HCT116 (cell line): ENCODE data around the gene ELANE.

Experiments used
- EZH2 ChIP-seq: fragments of 200-600 bp; sonication (generic); IDR thresholded peaks from 2 replicates; pipeline ENCODE4 v1.6.1; 2017; ENCODE audit warnings: antibody characterized with exemption, mixed run types
- POLR2A ChIP-seq: IDR thresholded peaks from 2 replicates; pipeline ENCODE4 v1.7.0; 2011; ENCODE audit warnings: borderline replicate concordance; ENCODE audit not compliant: insufficient read depth, insufficient read length; ENCODE audit errors: extremely low read depth
- SP1 ChIP-seq: IDR thresholded peaks from 2 replicates; pipeline ENCODE4 v1.6.1; 2012; ENCODE audit warnings: low read depth
- TF ChIP-seq, protein P1 (sequence below), 3 experiments: fragments of 200-600 bp in 1 of 3; sonication (generic) in 1 of 3; IDR thresholded peaks in 2 of 3; conservative IDR thresholded peaks in 1 of 3; 2 replicates each; pipeline ENCODE4 v1.5.1; 2012 to 2017; ENCODE audit warnings: low read depth in 2 of 3, low read length in 2 of 3, antibody characterized with exemption in 1 of 3, borderline replicate concordance in 1 of 3, control low read depth in 1 of 3, mild to moderate bottlenecking in 1 of 3, mixed read lengths in 1 of 3, mixed run types in 1 of 3, moderate library complexity in 1 of 3; ENCODE audit not compliant: insufficient read depth in 1 of 3
- TF ChIP-seq, protein P2 (sequence below): IDR thresholded peaks from 2 replicates; pipeline ENCODE4 v1.6.1; 2012; ENCODE audit warnings: low read depth

DNA sequence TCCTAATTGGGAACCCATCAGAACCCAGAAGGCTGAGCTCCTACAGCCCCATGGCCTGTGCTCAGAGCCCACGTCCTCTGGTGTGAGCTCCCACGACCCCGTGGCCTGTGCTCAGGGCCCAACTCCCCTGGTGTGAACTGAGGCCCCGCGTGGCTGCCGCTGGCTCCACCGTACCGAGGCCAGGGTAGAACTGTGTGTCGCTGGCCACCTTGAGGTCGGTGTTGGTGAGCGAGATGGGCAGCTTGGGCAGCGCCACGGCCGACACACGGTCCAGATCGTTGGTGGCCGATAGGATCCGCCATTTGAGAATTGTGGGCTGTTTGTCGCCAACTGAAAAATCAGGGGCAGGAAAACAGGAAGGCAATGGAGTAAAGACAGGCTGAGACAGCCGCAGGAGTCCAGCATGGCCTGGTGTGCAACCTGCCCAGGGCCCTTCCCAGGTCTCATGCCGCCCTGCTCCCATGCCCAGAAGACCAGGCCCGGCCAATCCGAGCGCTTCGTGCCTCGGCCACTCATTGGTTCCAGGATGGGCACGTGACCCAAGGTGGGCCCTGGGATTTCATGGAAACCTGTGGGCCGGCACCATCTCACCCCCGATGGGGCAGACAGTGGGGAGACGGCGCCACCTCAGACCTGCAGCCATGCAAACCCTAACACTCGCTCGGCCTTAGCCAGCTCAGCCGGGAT lies 29.4 kb downstream of the ELANE start:
- TF ChIP-seq, protein P1, sequence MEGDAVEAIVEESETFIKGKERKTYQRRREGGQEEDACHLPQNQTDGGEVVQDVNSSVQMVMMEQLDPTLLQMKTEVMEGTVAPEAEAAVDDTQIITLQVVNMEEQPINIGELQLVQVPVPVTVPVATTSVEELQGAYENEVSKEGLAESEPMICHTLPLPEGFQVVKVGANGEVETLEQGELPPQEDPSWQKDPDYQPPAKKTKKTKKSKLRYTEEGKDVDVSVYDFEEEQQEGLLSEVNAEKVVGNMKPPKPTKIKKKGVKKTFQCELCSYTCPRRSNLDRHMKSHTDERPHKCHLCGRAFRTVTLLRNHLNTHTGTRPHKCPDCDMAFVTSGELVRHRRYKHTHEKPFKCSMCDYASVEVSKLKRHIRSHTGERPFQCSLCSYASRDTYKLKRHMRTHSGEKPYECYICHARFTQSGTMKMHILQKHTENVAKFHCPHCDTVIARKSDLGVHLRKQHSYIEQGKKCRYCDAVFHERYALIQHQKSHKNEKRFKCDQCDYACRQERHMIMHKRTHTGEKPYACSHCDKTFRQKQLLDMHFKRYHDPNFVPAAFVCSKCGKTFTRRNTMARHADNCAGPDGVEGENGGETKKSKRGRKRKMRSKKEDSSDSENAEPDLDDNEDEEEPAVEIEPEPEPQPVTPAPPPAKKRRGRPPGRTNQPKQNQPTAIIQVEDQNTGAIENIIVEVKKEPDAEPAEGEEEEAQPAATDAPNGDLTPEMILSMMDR (IDR thresholded peaks at IDR 0.05 in 2 of 3, conservative IDR thresholded peaks at IDR 0.05 in 1 of 3; ENCODE audit: borderline replicate concordance in 1 of 3, insufficient read depth in 1 of 3, low read depth in 2 of 3, low read length in 2 of 3): no peak
- TF ChIP-seq, protein P2, sequence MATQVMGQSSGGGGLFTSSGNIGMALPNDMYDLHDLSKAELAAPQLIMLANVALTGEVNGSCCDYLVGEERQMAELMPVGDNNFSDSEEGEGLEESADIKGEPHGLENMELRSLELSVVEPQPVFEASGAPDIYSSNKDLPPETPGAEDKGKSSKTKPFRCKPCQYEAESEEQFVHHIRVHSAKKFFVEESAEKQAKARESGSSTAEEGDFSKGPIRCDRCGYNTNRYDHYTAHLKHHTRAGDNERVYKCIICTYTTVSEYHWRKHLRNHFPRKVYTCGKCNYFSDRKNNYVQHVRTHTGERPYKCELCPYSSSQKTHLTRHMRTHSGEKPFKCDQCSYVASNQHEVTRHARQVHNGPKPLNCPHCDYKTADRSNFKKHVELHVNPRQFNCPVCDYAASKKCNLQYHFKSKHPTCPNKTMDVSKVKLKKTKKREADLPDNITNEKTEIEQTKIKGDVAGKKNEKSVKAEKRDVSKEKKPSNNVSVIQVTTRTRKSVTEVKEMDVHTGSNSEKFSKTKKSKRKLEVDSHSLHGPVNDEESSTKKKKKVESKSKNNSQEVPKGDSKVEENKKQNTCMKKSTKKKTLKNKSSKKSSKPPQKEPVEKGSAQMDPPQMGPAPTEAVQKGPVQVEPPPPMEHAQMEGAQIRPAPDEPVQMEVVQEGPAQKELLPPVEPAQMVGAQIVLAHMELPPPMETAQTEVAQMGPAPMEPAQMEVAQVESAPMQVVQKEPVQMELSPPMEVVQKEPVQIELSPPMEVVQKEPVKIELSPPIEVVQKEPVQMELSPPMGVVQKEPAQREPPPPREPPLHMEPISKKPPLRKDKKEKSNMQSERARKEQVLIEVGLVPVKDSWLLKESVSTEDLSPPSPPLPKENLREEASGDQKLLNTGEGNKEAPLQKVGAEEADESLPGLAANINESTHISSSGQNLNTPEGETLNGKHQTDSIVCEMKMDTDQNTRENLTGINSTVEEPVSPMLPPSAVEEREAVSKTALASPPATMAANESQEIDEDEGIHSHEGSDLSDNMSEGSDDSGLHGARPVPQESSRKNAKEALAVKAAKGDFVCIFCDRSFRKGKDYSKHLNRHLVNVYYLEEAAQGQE: no peak
- no peak for TF ChIP-seq EZH2
- no peak for TF ChIP-seq POLR2A
- TF ChIP-seq SP1: no peak
